ENCODE results near the gene SYDE1. TPM values are rescaled to one million over a fixed set of nuclear protein-coding genes. Genes with fewer than 3 reads are reported as not detected.

Gene SYDE1
- total and polyA plus RNA-seq, 2 donors (not counting 1 experiment from before 2014, with no cell fraction given), result not detected

DNA sequence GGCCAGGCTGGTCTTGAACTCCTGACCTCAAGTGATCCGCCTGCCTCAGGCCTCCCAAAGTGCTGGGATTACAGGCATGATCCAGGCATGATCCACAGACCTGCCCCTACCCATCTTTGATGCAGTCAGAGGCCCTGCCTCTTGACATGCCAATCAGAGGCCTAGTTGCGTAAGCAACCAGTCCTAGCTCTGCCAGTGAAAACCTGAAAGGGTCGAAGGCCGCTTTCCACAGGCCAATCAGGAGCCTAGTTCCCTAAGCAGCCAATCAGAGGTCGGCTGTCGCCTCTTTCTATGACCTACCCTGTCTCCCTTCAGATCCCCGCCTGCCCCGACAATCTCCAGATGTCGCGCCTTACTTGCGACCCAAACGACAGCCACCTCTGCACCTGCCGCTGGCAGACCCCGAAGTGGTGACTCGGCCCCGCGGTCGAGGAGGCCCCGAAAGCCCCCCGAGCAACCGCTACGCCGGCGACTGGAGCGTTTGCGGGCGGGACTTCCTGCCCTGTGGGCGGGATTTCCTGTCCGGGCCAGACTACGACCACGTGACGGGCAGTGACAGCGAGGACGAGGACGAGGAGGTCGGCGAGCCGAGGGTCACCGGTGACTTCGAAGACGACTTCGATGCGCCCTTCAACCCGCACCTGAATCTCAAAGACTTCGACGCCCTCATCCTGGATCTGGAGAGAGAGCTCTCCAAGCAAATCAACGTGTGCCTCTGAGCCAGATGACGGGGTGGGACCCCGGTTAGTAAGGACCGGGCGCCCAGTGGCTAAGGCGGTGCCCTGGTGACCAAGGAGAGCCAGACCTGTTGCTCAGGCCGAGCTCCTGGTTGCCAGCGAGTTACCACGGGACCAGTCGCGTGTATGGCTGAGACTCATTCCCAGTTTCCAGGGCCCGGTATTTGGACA lies 6.3 kb downstream of the SYDE1 start:
- intact Hi-C loops (cut with micrococcal nuclease), result no loop called here

More for the DNA sequence above, 6.3 kb downstream of the SYDE1 start:
- DNase-seq, result no peak
- over 99% methylated on average over 57 of the region's 58 CpGs for WGBS (ENCODE audit: insufficient coverage)
- ChIA-PET CTCF (interaction anchor here (0.7 kb wide), 1 partner anchor 7 kb away, joined by 3 read pairs; no protein-coding TSS in a partner anchor), POLR2A (no interaction called here)
- Mint-ChIP-seq H3K4me3 (no peak overlapping the region), H3K27ac (no peak overlapping the region), H3K27me3 (peaks cover 3% of the 10 kb centered on the region), H3K4me1 (no peaks in the 10 kb centered on the region), H3K9me3 (ENCODE audit: insufficient read depth) (no peaks in the 10 kb centered on the region)
- Histone ChIP-seq H3K79me2 (ENCODE audit: control insufficient read depth, insufficient read depth, low read length) (no peaks in the 10 kb centered on the region), H3K4me2 (replicated peaks; ENCODE audit: low read depth, low read length, poor library complexity, severe bottlenecking) (no peak overlapping the region), H3K9ac (ENCODE audit: low read length) (no peak overlapping the region), H2AFZ (ENCODE audit: insufficient read depth, low read depth, low read length, poor library complexity, severe bottlenecking) (no peak overlapping the region), H3K27me3 (replicated peaks in 1 of 4; ENCODE audit: control extremely low read depth in 1 of 4, control insufficient read depth in 3 of 4, insufficient read depth in 4 of 4, low read length in 3 of 4) (peaks cover 0 to 5% (median 0%) of the 10 kb centered on the region in 4 experiments), H3K27ac (ENCODE audit: low read length in 2 of 2) (no peak overlapping the region), H3K4me3 (ENCODE audit: control extremely low read depth in 1 of 5, extremely low read depth in 1 of 5, insufficient read depth in 1 of 5, low read depth in 2 of 5, low read length in 4 of 5) (no peak overlapping the region), H3K4me1 (ENCODE audit: control insufficient read depth in 2 of 2, insufficient read depth in 2 of 2, low read length in 2 of 2) (peaks cover 0 to under 1% of the 10 kb centered on the region in 2 donors), H3K9me3 (ENCODE audit: control extremely low read depth in 1 of 3, control insufficient read depth in 2 of 3, insufficient read depth in 1 of 3, low read length in 2 of 3) (peaks cover 0 to 7% (median 0%) of the 10 kb centered on the region in 3 donors), H3K36me3 (replicated peaks in 1 of 2; ENCODE audit: control extremely low read depth in 1 of 2, control insufficient read depth in 1 of 2, extremely low read depth in 1 of 2, insufficient read depth in 2 of 2, low read length in 1 of 2) (peaks cover 0 to 24% of the 10 kb centered on the region in 2 experiments), H4K20me1 (ENCODE audit: control insufficient read depth, insufficient read depth, low read length, poor library complexity, severe bottlenecking) (no peaks in the 10 kb centered on the region)
- TF ChIP-seq, protein P1, sequence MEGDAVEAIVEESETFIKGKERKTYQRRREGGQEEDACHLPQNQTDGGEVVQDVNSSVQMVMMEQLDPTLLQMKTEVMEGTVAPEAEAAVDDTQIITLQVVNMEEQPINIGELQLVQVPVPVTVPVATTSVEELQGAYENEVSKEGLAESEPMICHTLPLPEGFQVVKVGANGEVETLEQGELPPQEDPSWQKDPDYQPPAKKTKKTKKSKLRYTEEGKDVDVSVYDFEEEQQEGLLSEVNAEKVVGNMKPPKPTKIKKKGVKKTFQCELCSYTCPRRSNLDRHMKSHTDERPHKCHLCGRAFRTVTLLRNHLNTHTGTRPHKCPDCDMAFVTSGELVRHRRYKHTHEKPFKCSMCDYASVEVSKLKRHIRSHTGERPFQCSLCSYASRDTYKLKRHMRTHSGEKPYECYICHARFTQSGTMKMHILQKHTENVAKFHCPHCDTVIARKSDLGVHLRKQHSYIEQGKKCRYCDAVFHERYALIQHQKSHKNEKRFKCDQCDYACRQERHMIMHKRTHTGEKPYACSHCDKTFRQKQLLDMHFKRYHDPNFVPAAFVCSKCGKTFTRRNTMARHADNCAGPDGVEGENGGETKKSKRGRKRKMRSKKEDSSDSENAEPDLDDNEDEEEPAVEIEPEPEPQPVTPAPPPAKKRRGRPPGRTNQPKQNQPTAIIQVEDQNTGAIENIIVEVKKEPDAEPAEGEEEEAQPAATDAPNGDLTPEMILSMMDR (IDR thresholded peaks at IDR 0.05), result no peak
- TF ChIP-seq EZH2 (IDR thresholded peaks at IDR 0.05; ENCODE audit: borderline replicate concordance, insufficient read depth, low read depth, low read length, poor library complexity, severe bottlenecking), result no peak
- no peak for ATAC-seq (ENCODE audit: low read depth)

Measured in B cell (primary cell).